NCI-H510A treated with DMSO at 0.1 percent for 48 hours (cell line): ENCODE results near the gene HOXB5.

Experiments used
- DNase-seq: peaks from one replicate; lab custom pipeline; 2025; lab: John Stamatoyannopoulos, UW

Gene HOXB5

DNA sequence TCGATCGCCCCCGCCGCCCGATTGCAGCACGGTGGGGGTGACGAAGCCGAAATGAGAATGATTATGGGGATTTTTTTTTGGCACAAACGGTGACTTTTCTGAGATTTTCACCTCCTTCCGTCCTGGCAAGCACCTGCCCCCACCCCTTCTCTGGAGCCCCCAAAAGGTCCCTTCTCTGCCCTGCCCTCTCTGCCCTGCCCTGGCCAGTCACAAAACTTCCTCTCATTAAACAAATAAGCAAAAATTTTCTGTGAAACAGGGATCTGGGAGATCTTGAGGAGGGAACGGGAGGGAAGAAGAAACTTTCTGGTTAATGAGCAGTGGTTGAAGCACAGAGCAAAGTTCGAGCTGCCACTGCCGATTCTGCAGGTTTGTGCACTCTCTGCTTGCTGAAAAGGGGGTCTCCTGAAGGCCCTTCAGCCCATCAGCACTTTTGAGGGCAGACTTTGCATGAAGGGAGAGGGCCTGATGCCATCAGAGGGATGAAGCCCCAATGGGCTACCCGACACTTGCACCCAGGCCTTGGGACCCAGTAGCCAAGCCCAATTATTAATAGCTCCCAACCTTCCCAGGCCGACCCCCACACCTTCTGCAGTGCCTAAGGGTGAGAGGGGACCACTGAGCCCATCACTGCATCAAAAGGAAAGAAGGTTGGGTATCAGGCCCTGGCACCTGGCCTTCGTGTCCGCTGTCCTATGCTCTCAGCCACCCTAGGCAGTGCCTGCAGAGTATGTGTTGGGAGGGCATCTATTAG is 22.6 kb upstream of the HOXB5 start:
- no peak for DNase-seq

DNA sequence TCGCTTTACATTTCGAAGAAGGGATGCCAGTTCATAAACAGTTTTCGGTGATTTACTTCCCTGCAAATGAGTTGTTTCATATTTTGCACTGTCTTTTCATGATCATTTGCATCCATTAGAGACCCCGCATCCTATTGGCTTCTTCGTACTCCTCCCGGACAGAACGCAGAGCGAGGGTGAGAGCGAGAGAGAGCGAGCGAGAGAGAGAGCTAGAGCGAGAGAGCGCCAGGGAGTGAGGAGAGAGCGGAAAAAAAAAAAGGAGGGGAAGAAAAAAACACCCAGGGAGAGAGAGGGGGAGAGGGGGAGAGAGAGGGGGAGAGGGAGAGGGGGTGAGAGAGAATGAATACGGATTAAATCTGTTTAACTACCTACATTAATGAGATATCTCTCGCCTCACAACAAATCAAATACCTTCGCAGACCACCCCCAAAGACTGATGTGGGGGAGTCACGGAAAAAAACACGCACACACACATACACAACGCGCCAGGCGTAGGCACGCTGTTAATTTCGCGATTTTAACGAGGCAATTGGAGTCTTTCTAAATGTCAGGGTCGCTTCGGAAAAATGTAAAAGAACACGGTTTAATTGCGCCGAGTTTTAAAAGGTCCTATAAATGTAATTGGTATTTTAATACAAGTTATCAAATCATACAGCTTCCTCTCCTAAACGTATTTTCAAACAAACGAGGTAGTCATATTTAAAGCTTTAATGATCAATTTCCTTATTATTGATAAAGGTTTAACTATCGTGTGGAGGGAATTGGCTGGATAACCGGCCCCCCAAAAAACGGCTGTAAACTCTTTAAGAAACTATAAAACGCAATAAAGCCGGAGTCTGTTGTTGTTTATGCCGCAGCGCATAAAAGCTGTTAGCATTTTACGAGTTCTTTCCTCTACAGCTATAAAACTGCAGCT is 21.7 kb upstream of the HOXB5 start, which contains the start of gene HOXB8:
Gene HOXB8 (minus strand): TSS at position 246 of the 916 bp plus-strand sequence. CDS start 588 bp downstream, outside the sequence.
- DNase-seq, result no peak

DNA sequence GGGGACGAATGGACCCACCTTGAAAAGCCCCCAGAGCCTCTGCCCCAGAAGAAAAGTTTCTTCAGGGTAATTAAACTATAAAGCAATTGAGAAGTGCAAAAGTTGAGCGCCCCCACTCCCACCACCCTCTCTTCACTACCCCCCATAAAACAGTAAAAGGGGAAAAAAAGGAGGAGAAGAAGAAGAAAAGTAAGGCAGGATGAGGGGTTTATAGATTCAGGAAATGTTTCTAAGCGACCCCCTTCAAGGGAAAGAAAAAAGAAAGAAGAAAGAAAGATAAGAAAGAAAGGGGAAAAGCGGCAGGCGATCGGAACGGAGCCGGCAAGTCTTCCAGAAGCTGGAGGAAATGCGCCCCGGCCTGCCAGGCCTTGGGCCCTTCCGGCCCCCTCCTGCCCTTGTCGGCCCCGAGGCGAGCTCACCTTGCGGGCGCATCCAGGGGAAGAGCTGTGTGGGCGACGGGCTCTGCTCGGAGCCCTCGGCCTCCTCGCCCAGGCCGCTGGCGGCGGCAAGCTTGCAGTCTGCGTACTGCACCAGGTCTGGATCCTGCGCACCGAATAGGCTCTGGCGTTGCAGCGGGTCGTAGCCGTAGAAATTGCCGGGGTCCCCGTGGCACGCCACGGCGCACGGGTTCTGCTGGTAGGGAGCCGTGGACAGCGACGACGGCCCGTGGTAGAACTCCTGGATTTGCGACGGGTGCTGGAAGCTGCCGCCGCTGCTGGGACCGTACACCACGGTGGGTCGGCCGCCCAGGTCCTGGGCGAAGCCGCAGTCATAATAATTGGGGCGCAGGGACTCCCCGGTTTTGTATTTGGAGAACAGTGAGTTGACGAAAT is 20.5 kb upstream of the HOXB5 start:
- no peak for DNase-seq

DNA sequence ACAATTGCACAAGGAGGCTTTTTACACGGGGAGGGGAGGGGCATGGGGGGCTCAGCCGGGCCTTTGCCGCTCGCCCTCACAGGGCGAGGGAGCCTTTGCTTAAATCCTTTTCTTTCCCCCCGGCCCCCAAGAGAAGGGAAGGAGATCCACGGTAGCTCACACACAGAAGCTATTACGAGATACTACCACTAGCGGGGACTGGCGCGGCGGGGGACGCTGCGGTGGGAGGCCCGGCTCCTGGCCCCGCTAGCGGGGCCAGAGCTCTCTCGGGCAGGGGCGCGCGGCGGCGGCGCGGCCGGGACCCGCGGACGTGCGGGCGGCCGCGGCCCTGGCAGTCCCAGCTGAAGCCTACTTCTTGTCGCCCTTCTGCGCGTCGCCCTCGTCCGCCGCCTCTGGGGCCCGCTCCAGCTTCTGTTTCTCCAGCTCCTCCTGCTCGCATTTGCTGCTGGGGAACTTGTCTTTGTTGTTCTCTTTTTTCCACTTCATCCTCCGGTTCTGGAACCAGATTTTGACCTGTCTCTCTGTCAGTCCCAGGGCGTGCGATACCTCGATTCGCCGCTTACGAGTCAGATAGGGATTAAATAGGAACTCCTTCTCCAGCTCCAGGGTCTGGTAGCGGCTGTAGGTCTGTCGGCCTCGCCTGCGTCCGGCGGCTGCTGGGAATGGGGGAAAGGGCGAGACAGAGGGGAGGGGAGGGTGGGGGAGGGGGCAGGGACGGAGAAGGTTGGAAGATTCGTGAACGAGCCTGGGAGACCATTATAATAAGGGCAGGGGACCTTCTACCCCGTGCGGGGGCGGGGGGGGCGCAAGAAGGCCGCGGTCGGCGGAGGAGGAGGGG is 19.5 kb upstream of the HOXB5 start:
- no peak for DNase-seq

DNA sequence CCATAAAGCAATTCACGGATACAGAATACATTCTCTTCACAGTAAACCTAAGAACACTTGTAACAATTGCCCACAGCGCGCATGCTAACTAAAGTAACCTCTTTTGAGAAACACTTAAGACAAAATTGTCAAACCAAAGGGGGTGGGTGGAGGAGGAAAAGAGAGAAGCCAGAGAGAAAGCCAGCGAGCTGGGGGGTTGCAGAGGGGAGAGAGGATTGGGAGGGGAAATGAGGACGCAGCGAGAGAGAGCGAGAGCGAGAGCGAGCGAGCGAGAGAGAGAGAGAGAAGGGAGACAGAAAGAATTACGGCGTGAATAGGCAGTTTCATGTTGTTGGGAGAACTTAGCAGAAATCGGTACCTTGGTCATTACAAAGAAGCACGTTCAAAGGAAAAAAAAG is 18.9 kb upstream of the HOXB5 start:
- DNase-seq, result no peak

DNA sequence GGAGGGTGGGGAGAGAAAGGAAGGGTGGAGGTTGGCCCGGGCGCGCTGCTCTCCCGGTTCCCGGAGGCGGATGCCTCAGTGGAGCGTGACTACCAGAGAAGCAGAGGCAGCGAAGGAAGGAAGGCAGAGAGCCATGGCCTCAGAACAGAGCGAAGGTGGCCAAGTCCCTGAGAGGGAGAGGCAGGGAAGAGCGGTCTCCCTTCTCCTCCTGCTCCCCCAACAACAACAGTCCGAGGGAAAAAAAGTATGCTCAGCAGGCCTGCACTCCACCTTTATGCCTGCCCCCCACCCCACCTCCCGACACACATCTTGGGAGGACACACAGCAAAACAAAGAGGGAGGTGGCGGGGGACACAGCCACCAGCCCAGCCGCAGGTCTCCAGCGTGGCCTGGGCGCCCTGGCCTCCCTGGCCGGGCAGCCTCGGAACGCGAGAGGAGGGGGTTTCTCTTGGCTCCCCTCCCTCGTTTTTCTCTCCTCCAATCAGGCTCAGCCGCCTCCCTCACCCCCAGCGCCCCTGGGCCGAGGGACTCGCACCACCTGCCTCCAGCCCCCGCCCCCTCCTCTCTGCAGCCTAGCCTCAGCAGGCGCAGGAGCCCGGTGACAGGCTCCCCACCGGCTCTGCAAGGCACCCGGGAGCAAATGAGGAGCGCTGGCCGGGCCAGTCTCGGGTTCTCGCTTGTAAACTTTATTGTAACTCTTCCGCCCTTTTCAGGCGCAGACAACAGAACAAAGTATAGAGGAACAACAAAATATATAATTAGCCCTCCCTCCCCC is 18.3 kb upstream of the HOXB5 start:
- peak; percentile 94 for DNase-seq

DNA sequence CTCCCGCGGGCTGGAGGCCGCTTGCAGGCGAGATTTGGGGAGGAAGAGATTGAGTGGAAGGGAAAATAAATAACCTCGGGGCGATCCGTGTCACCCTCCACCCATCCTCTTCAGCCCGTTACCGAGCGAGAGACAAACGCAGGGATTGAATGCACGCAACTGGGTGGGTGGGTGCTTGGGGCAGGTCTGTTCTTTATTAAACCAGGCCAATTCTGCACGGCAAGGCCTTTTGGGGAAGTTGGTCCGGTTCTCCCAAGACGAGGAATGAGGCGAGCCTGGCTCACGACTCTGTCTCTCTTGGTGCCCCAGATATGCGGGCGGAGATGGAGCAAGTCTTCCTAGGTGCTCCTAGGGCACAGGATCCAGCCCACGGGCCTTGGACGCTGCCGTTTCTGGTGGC is 17.6 kb upstream of the HOXB5 start:
- DNase-seq, result no peak

DNA sequence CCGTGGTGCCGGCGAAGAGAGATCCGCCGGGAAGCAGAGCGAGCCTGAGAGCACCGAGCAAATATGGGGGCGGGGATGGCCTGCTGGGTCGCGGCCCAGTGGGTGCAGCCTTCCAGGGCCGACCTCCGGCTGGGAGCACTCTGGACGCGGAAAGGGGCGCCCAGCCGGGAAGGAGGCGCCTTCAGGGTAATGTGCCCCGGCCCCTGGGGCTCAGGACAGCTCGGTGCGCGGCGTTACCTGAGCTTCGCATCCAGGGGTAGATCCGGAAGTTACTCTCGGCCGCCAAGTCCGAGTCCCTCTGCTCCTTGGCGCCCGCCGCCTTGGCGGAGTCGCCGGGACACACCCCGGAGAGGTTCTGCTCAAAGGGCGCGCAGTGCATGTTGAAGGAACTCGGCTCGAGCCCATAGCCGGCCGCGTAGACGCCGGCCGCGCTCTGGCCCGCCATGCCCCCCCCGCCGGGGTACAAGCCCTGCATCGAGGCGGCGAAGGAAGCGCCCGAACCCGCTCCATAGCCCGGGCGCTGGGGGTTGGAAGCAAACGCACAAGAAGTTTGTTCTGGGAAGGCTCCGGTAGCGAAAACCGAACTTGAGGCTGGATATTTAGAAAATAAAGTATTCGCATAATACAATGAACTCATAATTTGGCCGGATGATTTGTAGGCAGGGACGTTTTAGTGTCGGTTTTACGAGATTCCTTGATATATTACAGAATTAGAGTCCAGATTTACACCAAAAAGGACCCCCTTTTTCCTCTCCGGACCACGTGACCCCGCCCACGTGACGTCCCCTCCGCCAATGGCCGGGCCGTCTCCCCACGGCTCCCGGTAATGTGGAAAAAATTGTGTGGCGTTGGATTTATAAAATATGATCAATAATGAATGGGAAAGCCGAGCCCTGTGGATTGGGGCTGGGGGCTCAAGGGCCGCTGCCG is 17.0 kb upstream of the HOXB5 start, which contains the start of gene HOXB7:
Gene HOXB7 (minus strand): TSS at position 736 of the 930 bp plus-strand sequence. CDS start 99 bp downstream, at position 637.
- DNase-seq, result no peak

DNA sequence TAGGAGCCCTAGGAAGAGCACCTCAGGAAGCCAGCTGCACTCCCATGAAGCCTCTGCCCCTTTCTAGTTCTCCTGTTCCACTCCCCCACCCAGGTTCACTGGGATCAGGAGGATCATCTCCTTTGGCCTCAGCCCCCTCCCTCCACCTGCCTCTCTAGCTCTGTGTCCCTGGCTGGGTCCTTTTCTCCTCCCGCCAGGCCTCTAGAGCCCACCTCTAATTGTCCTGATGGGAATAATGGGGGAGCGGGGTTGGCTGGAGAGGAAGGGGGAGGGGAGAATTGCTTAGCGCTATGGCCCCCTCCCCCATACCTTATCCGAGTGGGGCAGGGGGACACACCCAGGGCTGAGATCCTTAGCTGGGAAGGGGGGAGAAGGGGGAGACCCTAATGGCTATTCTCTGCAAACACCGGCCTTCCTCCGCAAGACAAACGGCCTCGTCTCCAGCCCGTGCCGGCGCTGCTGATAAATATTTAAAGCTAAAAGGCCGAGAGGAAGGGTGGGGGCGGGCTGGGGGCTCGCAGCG is 16.2 kb upstream of the HOXB5 start:
- no peak for DNase-seq

DNA sequence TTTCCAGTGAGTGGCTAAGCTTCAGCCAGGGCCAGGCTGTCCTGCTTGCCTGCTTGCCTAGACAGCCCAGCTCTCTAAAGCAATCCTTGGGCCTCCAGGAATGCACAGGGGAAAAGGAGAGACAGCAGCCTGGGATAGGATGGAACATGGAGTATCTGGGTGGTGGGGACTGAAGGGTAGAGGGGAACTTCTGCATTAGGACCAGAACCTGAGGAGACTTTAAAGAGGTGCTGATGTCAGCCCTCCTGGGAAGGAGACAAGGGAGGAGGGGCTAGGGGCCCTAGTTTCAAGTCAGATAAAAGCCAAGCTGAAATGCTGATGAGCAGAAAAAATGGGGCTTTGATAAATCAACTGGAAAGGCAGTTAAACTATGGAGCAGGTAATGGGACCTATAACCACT is 15.5 kb upstream of the HOXB5 start:
- DNase-seq, result no peak

DNA sequence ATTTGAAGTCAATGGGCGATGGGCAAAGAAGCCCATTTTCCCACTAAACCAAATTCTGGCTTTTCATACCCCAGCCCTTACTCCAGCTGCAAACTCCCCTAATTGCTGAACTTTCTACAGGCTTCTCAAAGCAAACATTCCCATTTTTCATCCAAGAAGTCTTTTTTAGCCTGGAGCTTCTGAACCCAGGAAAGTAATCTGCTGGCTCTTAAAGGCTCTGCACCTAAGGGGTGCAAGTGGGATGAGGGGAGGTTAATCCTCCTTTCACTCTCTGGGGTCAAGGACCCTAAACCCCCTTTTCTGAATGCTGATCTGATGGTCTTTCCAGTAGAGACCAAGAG is 14.9 kb upstream of the HOXB5 start:
- no peak for DNase-seq

DNA sequence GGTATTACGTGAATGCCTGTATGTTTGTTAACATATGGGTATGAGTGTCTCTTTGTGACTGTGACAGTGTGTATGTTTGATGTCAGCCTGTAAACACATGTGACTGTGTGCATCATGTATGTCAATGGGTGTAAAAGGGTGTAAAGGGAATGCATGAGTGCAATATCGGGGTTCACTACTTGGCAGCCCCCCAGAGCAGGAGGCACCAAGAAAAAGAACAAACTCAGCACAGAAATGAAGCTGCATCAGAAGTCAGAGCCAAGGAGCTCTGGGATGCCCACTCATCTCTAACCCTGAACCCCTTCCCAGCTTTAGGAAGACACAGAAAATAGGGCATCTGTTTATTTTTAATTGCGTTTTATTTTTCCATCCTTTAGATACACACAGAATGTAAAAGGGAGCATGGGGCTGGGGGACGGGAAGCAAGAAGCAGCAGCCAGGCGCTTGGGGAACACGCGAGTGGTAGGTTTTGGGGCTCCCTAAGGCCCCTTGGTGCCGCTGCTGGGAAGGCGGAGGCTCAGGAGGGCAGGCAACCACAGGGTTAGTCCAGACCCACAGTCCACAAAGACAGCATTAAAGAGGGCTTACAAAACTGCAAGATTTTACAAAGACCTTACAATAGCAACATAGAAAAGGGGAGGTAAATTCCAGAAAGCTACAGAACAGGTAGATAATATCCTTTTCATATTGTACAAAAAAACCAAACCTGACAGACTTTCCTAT is 13.5 kb upstream of the HOXB5 start:
- DNase-seq, result no peak

DNA sequence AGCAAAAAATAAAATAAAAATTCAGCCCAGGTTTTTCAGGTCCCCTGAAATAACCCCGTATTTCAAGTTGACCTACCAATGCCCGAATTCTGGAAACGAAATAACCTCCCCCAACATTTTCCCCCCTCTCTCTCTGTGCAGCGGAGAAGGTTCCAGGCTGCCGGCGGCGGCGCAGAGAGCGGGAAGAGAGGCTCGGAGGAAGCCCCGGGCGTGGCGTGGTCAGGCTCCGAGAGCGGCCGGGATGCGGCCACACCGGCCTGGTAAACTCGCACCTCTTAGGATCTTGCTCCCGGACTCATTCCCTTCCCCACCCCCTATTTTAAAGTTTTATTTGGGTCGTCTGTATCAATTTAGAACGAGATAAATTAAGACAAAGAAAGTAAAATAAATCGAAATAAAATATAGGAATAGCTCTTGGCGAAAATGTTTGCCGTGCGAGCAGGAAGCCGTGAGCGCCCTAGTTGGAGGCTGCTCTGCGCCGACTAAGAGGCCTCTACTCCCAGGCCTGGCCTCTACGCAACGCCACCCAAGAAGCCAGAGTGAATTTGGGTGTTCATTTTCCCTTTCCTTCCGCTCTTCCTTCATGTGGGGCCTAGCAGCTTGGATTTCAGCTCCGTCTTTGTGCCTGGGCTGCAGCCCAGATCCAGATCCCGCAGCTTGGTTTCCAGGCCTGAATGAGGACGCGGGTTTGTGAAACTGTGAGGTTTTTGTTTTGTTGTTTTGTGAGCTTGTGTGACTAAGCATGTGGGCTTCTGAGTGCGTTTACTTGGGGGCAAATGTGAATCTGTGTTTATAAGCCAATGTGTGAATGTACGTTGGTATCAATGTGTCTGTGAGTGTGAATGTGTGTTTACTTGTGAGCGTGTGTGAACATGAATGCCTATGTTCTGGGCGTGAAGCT is 12.7 kb upstream of the HOXB5 start:
- no peak for DNase-seq

DNA sequence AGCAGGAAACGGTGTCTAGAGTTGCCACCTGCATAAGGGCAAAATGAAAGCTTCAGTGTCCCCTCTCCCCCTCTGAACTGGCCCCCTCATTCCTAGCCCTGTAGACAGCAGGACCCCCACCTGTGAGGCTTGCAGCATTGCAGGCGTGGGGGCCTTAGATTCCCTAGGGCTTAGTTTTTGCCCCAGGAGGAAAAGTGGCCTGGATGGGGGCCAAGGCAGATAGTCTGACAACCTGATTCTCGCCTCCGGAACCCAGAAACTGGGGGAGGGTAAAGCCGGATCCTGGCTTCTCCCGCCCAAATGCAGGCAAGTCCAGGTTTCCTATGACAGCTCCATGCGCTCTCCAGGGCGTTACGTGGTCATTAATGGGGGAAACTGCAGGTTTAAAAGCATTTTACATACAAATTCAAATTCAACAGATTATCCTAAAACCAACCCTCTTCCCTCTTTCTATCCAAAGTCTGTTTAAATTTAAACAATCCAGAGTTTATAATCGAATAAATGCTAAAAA is 11.9 kb upstream of the HOXB5 start:
- DNase-seq, result no peak

DNA sequence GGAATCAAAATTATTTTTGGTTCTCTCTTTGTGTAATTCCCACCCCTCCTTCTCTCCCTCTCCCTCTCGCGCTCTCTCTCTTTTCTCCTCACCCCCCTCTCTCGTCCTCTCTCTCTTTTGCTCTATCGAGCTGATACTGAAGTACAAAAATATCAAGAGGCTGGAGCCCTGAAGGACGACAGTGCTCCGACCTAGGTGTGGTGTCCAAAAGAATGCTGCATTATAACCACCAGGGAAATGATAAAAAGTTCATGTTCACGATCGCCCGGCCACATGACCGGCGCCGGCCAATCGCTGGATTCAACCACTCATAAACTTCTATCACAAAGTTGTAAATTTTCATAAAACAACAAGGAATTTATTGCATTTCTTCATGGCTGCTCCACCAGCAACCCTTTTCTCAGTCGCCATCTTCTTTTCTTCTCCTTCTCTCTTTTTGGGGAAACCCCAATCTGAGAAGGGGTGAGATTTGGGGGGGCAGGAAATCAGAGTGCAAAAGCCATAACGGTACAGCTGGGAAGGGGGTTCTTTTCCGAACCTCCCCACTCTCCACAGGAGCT is 11.3 kb upstream of the HOXB5 start, which contains the start of gene HOXB6:
Gene HOXB6 (minus strand): TSS at position 217 of the 560 bp plus-strand sequence. CDS start 6,836 bp downstream, outside the sequence.
- DNase-seq, result no peak

DNA sequence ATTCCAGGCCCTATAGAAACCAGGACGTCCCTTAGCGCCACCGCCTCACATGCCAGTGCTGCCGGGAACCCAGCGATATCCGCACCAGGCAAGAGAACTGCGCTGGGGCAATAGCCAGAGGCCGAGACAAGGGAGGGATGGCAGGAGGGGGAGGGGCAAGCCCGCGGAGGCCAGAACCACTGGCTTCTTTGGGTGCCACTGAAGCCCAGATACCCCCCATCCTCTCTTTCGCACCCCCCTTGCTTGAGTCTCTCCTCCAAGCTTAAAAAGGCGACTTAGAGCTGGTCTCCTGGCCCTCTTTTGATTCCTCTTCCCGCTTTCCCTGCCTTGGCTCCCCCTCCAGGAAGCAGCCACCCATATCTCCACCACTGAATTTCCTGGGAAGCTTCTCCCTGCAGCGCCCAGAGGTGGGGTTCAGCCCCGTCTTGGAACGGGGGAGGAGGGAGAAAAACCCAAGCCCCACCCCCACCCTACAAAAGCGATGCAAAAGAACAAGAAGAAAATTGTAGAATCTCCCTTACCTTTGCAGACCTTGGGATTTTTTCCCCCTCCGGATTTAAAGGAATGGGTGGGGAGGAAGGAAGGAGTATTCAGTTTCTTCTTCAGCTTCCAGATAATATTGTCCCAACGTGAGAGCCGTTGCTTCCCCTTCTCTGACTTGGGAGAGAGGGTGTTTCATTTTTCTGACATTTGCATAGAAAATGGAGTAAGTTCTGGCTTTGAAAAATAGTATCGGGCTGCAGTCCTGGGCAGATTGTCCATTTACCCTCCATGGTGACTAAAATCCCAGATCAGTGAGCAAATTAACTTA is 10.6 kb upstream of the HOXB5 start:
- DNase-seq, result no peak
